ENCODE results near the gene CTXND1.
"Not testable (repeated sequence)": the region's sequence is repeated elsewhere in the genome, so short reads cannot be mapped to it uniquely, and the experiment has no call there.

The CTXND1 gene

DNA sequence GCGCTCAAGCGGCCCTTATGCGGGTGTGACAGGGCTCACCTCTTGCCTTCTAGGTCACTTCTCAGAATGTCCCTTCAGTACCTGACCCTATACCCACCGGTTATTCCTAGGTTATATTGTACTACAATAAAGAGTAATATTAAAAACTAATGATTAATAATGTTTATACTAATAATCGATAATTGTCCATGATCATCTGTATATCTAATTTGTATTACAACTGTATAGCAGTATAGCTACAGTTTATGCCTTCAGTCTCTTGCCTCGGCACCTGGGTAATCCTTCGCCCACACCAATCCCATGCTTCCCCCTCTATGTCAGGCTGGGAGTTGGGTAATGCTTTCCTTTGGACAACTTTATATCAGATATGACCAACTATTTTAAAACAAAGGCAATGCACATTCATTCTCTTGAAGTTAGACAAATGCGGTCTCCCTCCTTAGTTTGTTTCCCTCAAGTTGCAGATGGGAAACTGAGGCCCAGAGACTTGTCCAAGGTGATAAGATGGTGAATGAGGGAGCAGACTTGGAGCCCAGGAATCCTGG, 95.8 kb downstream of the CTXND1 start:
- no peak for DNase-seq

DNA sequence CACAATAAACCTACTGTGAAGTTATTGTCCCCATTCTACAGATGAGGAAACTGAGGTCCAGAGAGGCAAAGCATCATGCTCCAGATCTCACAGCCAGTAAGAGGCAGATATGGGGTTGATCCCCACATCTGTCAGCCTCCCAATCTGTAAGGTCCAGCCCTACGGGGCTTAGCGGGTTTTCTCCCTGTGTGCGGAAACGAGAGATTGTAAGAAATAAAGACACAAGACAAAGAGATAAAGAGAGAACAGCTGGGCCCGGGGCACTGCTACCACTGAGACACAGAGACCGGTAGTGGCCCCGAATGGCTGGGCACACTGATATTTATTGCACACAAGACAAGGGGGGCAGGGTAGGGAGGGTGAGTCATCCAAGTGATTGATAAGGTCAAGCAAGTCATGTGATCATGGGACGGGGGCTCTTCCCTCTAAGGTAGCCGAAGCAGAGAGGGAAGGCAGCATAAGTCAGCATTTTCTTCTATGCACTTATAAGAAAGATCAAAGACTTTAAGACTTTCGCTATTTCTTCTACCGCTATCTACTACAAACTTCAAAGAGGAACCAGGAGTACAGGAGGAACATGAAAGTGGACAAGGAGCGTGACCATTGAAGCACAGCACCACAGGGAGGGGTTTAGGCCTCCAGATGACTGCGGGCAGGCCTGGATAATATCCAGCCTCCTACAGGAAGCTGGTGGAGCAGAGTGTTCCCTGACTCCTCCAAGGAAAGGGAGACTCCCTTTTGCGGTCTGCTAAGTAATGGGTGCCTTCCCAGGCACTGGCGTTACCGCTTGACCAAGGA, 96.4 kb downstream of the CTXND1 start:
- DNase-seq = not testable (repeated sequence)

DNA sequence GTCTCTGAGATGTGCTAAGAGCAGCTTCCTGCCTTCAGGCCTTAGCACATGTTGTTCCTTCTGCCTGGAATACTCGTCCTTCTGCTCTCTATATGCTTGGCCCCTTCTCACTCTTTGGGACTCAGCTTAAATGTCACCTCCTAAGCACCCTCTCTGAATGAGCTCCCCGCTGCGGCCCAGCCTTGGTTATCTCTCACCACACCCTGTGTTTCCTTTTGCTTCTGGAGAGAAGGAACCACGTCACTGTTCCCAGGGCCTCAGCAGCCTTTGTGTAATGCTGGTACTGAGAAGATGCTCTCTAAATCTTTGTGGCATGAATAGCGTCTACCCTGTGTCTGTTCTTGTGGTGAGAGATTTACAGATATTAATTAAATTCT, 97.0 kb downstream of the CTXND1 start:
- DNase-seq = no peak

DNA sequence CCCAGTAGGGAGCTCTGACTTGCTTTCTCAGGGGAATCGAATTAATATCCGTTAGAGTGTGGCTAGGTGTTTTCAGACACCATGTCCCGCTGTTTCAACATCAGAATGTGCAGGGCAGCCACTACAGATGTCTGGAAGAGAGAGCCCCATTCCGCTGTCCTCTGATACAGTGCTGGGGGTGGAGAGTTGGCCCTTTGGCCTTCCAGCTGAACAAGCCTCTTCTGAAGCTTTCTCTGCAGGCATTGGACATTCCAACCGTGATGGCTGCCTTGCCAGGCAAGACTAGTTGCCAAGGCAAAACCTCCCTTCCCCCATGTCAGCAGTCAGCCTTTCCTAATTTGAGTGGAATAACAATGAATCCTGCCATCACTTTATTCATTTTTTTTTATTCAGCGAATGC, 97.7 kb downstream of the CTXND1 start:
- DNase-seq = no peak

DNA sequence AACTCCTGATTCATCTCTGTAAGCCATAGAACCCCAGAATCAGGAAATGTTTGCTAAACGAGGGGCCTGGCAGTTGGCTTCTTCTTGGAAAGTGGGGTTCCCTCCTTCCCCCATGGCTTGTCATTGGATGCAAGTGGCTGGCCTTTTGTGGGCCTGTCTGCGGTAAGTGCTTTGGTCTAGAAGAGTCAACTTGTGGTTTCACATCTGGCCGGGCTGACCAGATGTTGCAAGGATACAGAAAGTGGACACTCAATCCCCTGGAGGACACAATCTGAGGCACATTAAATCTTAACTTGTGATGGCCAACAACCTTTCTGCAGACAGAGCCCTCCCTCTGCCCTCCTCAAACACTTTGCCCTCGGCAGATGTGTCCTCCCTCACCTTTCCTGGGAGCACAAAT, 98.1 kb downstream of the CTXND1 start:
- no peak for DNase-seq

DNA sequence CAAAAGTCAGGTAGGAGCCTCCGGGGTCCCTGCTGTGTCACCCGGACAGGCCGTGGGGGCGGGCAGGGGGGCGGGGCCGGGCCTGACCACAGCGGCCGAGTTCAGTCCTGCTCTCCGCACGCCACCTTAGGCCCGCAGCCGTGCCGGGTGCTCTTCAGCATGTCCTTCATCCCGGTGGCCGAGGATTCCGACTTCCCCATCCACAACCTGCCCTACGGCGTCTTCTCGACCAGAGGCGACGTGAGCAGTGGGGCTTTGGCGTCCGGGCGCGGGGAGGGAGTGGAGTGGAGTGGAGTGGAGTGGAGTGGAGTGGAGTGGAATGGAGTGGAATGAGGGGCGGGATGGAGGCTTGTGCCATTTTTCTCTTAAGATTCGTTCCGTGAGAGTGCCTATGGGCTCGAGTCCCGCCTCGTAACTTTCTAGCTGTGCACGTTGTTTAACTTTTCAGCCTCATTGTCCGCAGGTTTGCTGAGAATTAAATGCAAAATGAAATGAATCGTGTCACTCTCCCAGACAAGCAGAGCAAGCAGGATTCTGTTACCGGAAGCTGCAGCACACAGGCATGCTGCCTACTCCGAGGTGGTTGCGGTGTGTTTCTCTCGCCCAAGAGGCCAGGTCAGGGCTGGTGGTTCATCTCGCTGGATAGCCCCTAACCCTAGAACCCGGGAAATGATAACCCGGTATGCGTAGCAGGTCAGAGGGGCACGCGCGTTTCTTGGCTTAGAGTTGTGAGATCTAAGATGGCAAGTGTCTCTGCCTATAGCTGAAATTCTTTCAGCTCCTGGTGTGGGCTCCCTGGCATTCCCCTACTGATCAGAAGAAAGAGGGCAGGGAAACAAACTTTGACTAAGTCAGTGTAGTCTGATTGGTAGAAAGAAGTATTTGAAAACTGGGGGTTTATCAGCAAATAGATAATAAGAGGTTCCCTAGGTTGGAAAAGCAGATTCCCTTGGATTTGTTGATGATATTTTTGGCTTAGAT, 98.8 kb downstream of the CTXND1 start, which contains the start of gene FAH:
TSS of gene FAH (plus strand) at position 104 of the 981 bp plus-strand sequence. CDS start at position 160, 56 bp downstream.
- peak; percentile 22 to 25 for DNase-seq

DNA sequence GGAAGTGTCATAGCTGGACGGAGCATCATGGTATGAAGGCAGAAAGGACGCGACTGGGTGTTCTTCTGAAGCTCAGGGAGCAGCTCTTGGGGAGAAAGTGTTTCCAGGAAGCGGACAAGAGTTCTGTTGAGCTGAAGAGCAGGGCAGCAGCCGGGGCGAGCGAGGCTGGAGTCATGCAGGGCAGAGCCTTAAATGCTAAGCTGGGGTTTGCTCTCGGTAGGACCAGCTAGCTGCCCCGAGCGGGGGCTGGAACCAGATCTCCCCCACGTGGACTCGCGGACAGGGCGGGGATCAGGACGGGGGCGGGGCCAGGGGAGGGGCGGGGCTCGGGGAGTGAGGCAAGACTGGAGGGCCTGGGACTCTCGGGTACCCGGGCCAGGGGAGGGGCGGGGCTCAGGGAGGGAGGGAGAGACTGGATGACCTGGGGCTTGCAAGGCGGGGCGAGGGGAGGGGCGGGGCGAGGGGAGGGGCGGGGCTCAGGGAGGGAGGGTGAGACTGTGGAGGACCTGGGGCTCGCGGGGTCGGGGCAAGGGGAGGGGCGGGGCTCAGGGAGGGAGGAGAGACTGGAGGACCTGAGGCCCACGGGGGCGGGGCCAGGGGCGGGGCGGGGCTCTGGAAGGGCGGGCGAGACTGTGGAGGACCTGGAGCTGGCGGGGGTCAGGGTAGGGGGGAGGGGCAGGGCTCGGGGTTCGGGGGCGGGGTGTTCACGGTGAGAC, 99.7 kb downstream of the CTXND1 start:
- DNase-seq = peak; percentile 88 to 90

DNA sequence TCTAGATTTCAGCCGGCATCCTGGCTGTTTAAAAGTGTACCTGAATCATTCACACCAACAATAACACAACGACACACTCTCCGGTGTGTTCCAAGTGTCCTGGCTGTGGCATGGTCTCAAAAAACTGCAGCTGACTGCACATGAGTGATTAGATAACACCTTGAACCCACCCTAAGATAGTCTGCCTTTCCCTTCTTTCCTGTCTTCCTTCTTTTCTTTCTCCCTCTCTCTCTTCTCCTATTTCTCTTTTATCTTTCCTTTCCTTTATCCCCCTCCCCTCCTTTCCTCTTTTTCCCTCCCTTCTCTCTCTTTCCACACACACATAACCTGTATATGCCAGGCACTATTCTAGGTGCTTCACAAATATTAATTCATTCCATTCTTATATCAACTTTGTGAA, 100.4 kb downstream of the CTXND1 start:
- no peak for DNase-seq

DNA sequence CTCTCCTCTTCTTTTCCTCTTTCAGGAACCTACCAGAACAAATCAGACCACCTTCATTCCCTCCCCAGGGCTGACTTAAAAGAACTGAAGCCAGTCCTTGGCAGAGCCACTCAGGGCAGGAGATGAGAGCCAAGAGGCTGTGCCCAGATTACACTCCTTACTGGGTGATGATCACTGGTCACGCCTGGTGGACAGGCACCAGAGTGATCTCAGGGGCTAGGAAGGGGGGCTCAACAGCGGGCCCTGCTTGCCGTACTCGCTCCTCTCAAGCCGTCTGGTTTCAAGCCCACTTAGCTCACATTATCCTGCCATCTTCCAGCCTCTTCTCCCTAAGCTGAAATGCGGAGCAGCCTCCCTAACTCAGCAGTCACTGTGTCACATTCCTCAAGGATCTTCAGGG, 100.9 kb downstream of the CTXND1 start:
- DNase-seq = no peak
